ENCODE measurements around the gene GPC5. TPM values are rescaled to one million over a fixed set of nuclear protein-coding genes. Genes with fewer than 3 reads are reported as not detected.

The GPC5 gene
- 0.02 TPM in 1 of 2 replicates, not detected in the other for total RNA-seq (2016; rRNA removed; fragmentation: Illumina TruSeq; extraction: Trizol)
- 0.18 and 0.51 TPM in 2 replicates for total RNA-seq (2016; cell fraction: cytosol; rRNA removed; fragmentation: Illumina TruSeq; extraction: Trizol; ENCODE audit: low read depth)
- total RNA-seq (2016; cell fraction: insoluble cytoplasmic fraction; rRNA removed; fragmentation: Illumina TruSeq; extraction: Trizol) = not detected in 2 replicates
- not detected in 2 replicates for total RNA-seq (2016; cell fraction: membrane; rRNA removed; fragmentation: Illumina TruSeq; extraction: Trizol)
- 0.12 TPM in 1 of 2 replicates, not detected in the other for total RNA-seq (2016; cell fraction: nucleus; rRNA removed; fragmentation: Illumina TruSeq; extraction: Trizol)
- 0.07 and 0.21 TPM in 2 replicates for polyA plus RNA-seq (2011; rRNA removed)
- polyA plus RNA-seq (2011; cell fraction: cytosol; rRNA removed) = 0.19 and 0.22 TPM in 2 replicates
- polyA plus RNA-seq (2011; cell fraction: nucleus; rRNA removed) = not detected in 2 replicates
- polyA plus RNA-seq (2012) = 0.23 TPM in 1 of 2 replicates, not detected in the other
- polyA plus RNA-seq (2016; cell fraction: cytosol; fragmentation: Illumina TruSeq; extraction: Trizol; ENCODE audit: low read depth) = not detected in 2 replicates
- polyA plus RNA-seq (2016; cell fraction: insoluble cytoplasmic fraction; fragmentation: Illumina TruSeq; extraction: Trizol; ENCODE audit: low read depth) = not detected in 2 replicates
- polyA plus RNA-seq (2016; cell fraction: membrane; fragmentation: Illumina TruSeq; extraction: Trizol; ENCODE audit: low read depth) = not detected in 2 replicates
- polyA plus RNA-seq (2016; cell fraction: nucleus; fragmentation: Illumina TruSeq; extraction: Trizol; ENCODE audit: insufficient read depth, low read depth) = not detected in 2 replicates
- 0.42 and 370 TPM in 2 replicates for polyA minus RNA-seq (2011; rRNA and poly(A)+ RNA removed; ENCODE audit: low replicate concordance)
- not detected in 2 replicates for polyA minus RNA-seq (2011; cell fraction: cytosol; rRNA and poly(A)+ RNA removed)
- polyA minus RNA-seq (2011; cell fraction: nucleus; rRNA and poly(A)+ RNA removed) = 0.25 and 0.39 TPM in 2 replicates
- Bru-seq, nascent RNA = percentile 6 among the genes with signal in this experiment
- percentile 5 among the genes with signal in this experiment for BruChase-seq, experiment 1, labeled RNA remaining after a 6-hour chase
- BruChase-seq, experiment 2, labeled RNA remaining after a 2-hour chase = percentile 8 among the genes with signal in this experiment
- long read RNA-seq, experiment 1 = 0 reads
- long read RNA-seq, experiment 2 = 0 reads

- Histone ChIP-seq H3K9ac (ENCODE audit: insufficient read depth, low read depth, low read length) (no peak within 1 kb of the TSS), H3K4me1 (ENCODE audit: insufficient read depth, low read length) (0 out of 2 replicates have a peak, but pooled peaks cover 4% of the 10 kb centered on the region), H3K4me2 (ENCODE audit: low read depth, low read length) (peak within 1 kb of the TSS; percentile 87), H2AFZ (ENCODE audit: low read length) (no peak within 1 kb of the TSS), H3K79me2 (ENCODE audit: insufficient read depth, low read length) (no peaks in the 10 kb centered on the region), H3K36me3 (replicated peaks in 1 of 2; ENCODE audit: control insufficient read depth in 1 of 2, insufficient read depth in 2 of 2, low read length in 2 of 2) (no peaks in the 10 kb centered on the region), H3K4me3 (replicated peaks in 1 of 3; ENCODE audit: insufficient read depth in 1 of 3, low read depth in 2 of 3, low read length in 3 of 3) (peak within 1 kb of the TSS; percentile 32 to 72 (median 51); a peak in 4 of 6 replicates), H3K9me3 (ENCODE audit: low read length) (no peaks in the 10 kb centered on the region), H3K27ac (ENCODE audit: extremely low read length, insufficient read depth, low read length) (no peak within 1 kb of the TSS), H4K20me1 (ENCODE audit: insufficient read depth, low read length) (no peaks in the 10 kb centered on the region), H3K27me3 (ENCODE audit: control insufficient read depth in 1 of 2, insufficient read depth in 2 of 2, low read length in 2 of 2) (peaks cover 11 to 37% of the 10 kb centered on the region in 2 experiments)
- peak; percentile 15 for DNase-seq (ENCODE audit: low spot score)
- POLR2A ChIA-PET = no interaction called here
- in situ Hi-C loops (cut with HindIII; ENCODE audit: extremely low pct_ligation_motif_present, low pct_unique_long_range_greater_than_20kb) = no loop called here
- FAIRE-seq = no peak
- 2% methylated on average over 19 of the region's 76 CpGs for WGBS (ENCODE audit: low lambda C conversion rate)
- no TSS peak for BruUV-seq (replicated peaks)
- CTCF ChIA-PET (ENCODE audit: low intra/inter-chr PET ratio, low total read pairs) = no interaction called here
- ATAC-seq = peak; percentile 96
- intact Hi-C loops (cut with micrococcal nuclease; ENCODE audit: unreplicated experiment) = no loop called here
- TF ChIP-seq MTF2 (CRISPR knock-in tag; IDR thresholded peaks at IDR 0.05; ENCODE audit: borderline replicate concordance) (peak; percentile 27; the same call in 1 of the 2 replicates), ZNF678 (CRISPR knock-in tag; IDR thresholded peaks at IDR 0.05) (no peak), SP1 (IDR thresholded peaks at IDR 0.05) (no peak), SP1 (CRISPR knock-in tag; IDR thresholded peaks at IDR 0.05) (peak; percentile 61), CBX2 (IDR thresholded peaks at IDR 0.05; ENCODE audit: low read depth, low read length) (no peak), CBX2 (CRISPR knock-in tag; IDR thresholded peaks at IDR 0.05; ENCODE audit: low read depth) (0 out of 2 replicates have a peak, but pooled peaks have one; percentile 34), MAZ (IDR thresholded peaks at IDR 0.05; ENCODE audit: borderline replicate concordance, low read depth, low read length) (0 out of 2 replicates have a peak, but pooled peaks have one; percentile 29), MAZ (CRISPR knock-in tag; IDR thresholded peaks at IDR 0.05; ENCODE audit: low read depth) (no peak), MAFG (CRISPR knock-in tag; IDR thresholded peaks at IDR 0.05) (no peak), REL (CRISPR knock-in tag; conservative IDR thresholded peaks at IDR 0.05) (0 out of 2 replicates have a peak, but pooled peaks have one; percentile 25), HNRNPLL (IDR thresholded peaks at IDR 0.05; ENCODE audit: low read depth, low read length, poor library complexity, severe bottlenecking) (peak; percentile 46), GABPB1 (CRISPR knock-in tag; IDR thresholded peaks at IDR 0.05) (peak; percentile 45; the same call in 1 of the 2 replicates), EZH2 (conservative IDR thresholded peaks at IDR 0.05; ENCODE audit: low read depth, low read length) (0 out of 2 replicates have a peak, but pooled peaks have one; percentile 24), UBTF (CRISPR knock-in tag; IDR thresholded peaks at IDR 0.05) (peak; percentile 41; the same call in 1 of the 2 replicates)
These were observed at the start of gene GPC5 for GRCh38 chr13:91398413-91399188. GPC5 (plus strand) TSS chr13:91398621.

All from HepG2 (cell line).